HG03342 (cell line): ENCODE measurements around the gene STXBP5.

Source experiments
- ATAC-seq: cut with Tn5 transposase; IDR thresholded peaks from one replicate; pipeline ENCODE4 v1.9.1; 2021; ENCODE audit warnings: mild to moderate bottlenecking, moderate library complexity; ENCODE audit not compliant: unreplicated experiment

STXBP5 gene

GRCh38 chr6:147177286-147177685, 26.9 kb upstream of the STXBP5 start:
- ATAC-seq, result no peak

- ATAC-seq, result no peak
Measured at GRCh38 chr6:147178355-147178754, 25.9 kb upstream of the STXBP5 start.

GRCh38 chr6:147179809-147180208, 24.4 kb upstream of the STXBP5 start:
- ATAC-seq, result no peak

- no peak for ATAC-seq
Measured at GRCh38 chr6:147180926-147181325, 23.3 kb upstream of the STXBP5 start.

- ATAC-seq, result no peak
Measured at GRCh38 chr6:147184379-147184778, 19.8 kb upstream of the STXBP5 start.

GRCh38 chr6:147185216-147185615, 19.0 kb upstream of the STXBP5 start:
- no peak for ATAC-seq

GRCh38 chr6:147190556-147190955, 13.7 kb upstream of the STXBP5 start:
- no peak for ATAC-seq

- no peak for ATAC-seq
Measured at GRCh38 chr6:147192278-147192911, 11.8 kb upstream of the STXBP5 start.

- ATAC-seq, result no peak
Measured at GRCh38 chr6:147194652-147195411, 9.4 kb upstream of the STXBP5 start.

GRCh38 chr6:147195510-147195909, 8.7 kb upstream of the STXBP5 start:
- ATAC-seq, result no peak

GRCh38 chr6:147195987-147196386, 8.2 kb upstream of the STXBP5 start:
- no peak for ATAC-seq

GRCh38 chr6:147200711-147201110, 3.5 kb upstream of the STXBP5 start:
- no peak for ATAC-seq

- ATAC-seq, result no peak
Measured at GRCh38 chr6:147201885-147202515, 2.2 kb upstream of the STXBP5 start.

- ATAC-seq, result peak; percentile 80
Measured at GRCh38 chr6:147202516-147203310, 1.5 kb upstream of the STXBP5 start.

GRCh38 chr6:147203311-147204059, 732 bp upstream of the STXBP5 start:
- peak; percentile 50 for ATAC-seq

GRCh38 chr6:147204843-147205311, 660 bp downstream of the STXBP5 start:
- no peak for ATAC-seq

- no peak for ATAC-seq
Measured at GRCh38 chr6:147205690-147206600, 1.7 kb downstream of the STXBP5 start.

- ATAC-seq, result no peak
Measured at GRCh38 chr6:147207351-147207750, 3.1 kb downstream of the STXBP5 start.
